Fibroblast of skin of right biceps (primary cell): ENCODE measurements around the gene CCDC144A.
A peak's percentile ranks its signal among the peaks of the same experiment; 100 is the strongest.
"Not testable (repeated sequence)": the region's sequence is repeated elsewhere in the genome, so short reads cannot be mapped to it uniquely, and the experiment has no call there.

Source experiments
- DNase-seq: peaks from one replicate; pipeline ENCODE4 v3.0.0-alpha.2; 2013

CCDC144A gene

DNA sequence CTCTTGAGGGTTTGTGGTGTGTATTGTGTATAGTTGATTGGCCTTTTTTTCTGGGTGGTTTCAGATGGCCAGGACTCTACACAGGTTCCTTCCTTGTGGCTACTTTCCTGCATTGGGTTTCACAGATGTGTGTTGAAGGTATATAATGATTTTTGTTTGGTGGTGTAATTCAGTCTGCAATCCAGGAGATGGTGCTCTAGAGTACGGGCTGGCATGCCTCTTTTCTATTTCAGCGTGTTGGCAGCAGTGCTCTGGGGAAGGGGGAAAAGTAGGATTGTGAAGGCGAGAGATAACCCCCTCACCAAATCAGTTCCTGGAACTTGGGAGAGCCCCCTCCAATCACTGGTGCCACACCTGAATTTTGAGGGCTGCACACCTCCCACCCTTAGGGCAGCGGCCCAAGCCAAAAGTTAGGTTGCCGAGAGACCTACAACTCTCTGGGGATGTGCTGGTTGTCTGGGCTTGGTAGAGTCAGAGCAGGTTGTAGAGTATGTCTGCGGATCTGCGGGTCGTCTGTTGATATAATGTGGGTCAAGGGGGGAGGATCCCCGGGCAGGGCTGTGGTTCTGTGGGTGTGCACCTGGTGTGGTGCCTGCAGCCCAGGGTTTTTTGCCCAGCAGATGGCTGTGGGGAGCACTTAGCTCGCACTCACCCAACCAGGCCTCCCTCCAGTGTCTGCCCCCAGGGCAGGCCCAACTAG lies 61.3 kb downstream of the CCDC144A start:
- DNase-seq, result peak; percentile 8

DNA sequence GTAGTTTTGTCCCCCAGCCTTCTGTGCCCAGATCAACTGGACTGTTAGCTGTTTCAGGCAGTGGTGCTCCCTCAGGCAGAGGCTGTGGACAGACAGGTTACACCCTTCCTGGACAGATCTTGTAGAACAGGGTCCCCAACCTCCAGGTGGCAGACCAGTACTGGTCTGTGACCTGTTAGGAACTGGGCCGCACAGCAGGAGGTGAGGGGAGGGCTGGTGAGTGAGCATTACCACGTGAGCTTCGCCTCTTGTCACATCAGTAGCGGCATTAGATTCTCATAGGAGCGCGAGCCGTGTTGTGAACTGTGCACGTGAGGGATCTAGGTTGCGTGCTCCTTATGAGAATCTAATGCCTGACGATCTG lies 61.9 kb downstream of the CCDC144A start:
- not testable (repeated sequence) for DNase-seq

DNA sequence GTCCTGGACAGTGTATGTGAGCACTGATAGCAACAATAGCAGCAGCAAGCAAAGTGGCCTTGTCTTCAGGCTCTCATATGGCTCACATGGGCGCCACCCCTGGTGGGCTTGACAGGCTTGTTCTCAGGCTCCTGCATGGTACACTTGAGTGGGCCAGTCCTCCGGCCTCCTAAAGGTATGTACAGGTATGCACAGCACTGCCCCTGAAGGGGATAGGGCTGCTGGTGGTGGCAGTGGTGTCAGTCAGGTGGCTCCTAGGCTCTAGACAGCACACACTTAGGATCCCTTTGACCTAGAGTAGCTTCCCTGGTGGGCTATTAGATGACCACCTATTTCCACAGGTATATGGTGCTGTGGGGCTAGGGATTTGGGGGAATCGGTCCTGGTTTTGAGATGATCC lies 67.5 kb downstream of the CCDC144A start:
- not testable (repeated sequence) for DNase-seq

DNA sequence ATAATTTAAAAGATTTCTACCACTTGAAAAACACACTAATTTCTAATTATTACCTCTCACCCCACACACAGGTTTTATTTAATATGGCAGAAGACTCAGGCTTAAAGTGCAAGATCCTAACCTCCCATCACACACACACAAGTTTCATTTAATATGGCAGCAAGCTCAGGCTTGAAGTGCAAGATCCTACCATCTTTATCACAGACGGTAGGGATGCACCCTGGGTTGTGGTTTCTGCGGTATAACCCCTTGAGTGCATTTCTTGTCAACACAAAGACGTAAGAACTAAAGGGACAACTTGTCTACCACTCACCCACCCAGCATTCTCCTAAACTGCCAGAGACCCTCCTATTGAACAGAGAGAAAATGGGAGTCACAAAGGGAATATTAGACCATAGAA lies 68.1 kb downstream of the CCDC144A start:
- DNase-seq, result not testable (repeated sequence)

- DNase-seq, result not testable (repeated sequence)
Observed at GRCh38 chr17:16768290-16769175, 78.5 kb downstream of the CCDC144A start.

- DNase-seq, result not testable (repeated sequence)
Observed at GRCh38 chr17:16772394-16773145, 82.5 kb downstream of the CCDC144A start.

DNA sequence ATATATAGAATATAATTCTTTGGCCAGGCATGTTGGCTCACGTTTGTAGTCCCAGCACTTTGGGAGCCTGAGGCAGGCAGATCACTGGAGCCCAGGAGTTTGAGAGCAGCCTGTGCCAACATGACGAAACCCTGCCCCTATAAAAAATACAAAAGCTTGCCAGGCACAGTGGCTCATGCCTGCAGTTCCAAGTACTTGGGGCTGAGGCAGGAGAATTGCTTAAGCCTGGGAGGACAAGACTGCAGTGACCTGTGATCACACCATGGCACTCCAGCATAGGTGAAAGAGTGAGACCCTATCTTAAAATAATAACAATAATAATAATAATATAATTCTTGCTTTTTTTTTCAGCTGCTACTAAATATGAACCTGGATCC lies 83.1 kb downstream of the CCDC144A start:
- DNase-seq, result not testable (repeated sequence)

DNA sequence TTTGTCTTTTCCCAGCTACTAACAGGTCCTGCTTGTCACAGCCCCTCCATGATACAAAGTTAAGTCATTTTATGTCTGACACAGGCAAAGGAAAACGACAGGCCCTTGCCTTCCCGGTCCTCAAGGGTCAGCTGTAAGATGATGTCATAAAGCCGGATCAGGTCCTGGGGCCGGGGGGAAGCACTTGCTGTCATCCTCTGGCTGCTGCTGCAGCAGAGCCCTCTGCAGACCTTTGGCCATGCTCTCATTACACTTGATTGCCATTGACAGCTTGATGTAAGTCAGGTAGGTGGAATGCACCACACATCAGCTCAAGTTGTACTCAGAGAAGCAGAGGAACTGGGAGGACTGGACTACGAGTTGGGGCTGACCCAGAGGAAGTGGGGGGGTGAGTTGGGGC lies 97.8 kb downstream of the CCDC144A start:
- not testable (repeated sequence) for DNase-seq

- DNase-seq, result not testable (repeated sequence)
Observed at GRCh38 chr17:16788889-16789536, 99.0 kb downstream of the CCDC144A start.

DNA sequence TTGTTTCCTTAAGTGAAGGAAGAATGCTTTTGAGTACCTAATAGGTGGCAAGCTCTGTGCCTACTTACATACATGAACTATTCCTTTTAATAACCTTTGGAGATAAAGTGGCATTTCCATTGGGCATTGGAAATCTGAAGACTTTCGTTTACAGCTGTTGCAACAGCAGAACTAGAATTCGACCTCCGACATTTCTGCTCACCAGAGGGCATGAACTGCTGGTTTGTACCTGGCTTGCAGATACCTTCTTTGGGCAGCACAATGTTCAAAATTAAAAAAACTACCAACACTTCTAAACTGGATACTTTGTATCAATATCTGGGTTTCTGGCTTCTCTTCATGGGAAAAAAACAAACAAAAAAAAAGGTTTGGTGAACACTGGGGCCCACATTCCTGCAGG lies 99.6 kb downstream of the CCDC144A start:
- not testable (repeated sequence) for DNase-seq

DNA sequence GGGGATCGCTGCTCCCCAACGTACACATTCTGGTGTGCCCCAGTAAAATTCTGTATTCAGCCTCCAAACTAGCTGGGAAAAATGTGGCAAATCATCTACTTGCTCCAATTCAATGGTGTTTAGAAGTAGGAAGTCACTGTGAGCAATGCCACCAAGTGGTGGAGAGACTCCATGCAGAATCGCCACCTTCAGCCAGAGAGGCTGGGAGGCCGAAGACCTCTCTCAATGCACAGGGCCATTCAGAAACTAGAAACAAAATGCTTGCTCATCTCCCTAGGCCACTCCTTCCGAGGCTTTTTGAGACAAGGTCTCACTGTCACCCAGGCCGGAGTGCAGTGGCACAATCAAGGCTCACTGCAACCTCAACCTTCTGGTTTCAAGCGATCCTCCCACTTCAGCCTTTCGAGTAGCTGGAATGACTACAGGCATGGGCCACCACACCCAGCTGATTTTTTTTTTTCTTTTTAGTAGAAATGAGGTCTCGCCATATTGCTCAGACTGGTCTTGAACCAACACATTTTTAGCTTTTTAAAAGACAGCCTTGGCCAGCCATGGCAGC lies 100.4 kb downstream of the CCDC144A start:
- not testable (repeated sequence) for DNase-seq

- not testable (repeated sequence) for DNase-seq
Observed at GRCh38 chr17:16794215-16794614, 104.2 kb downstream of the CCDC144A start.

DNA sequence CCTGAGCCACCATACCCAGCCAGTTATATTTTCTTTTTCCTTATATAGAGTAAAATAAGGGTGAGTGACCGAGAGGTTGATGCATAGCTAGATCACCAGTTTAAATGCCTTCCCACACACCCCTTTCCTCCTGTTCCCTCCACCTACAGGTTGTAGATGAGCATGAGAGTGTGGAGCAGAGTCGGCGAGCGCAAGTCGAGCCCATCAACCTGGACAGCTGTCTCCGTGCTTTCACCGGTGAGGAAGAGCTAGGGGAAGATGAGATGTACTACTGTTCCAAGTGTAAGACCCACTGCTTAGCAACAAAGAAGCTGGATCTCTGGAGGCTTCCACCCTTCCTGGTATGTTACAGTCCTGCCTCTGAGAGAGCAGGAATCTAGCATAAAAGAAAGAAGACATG lies 105.9 kb downstream of the CCDC144A start:
- DNase-seq, result not testable (repeated sequence)

- DNase-seq, result not testable (repeated sequence)
Observed at GRCh38 chr17:16804851-16805250, 114.8 kb downstream of the CCDC144A start.

GRCh38 chr17:16806599-16806998 lies 116.6 kb downstream of the CCDC144A start:
- DNase-seq, result not testable (repeated sequence)

- DNase-seq, result not testable (repeated sequence)
Observed at GRCh38 chr17:16807620-16808019, 117.6 kb downstream of the CCDC144A start.

GRCh38 chr17:16810236-16810635 lies 120.2 kb downstream of the CCDC144A start:
- not testable (repeated sequence) for DNase-seq

DNA sequence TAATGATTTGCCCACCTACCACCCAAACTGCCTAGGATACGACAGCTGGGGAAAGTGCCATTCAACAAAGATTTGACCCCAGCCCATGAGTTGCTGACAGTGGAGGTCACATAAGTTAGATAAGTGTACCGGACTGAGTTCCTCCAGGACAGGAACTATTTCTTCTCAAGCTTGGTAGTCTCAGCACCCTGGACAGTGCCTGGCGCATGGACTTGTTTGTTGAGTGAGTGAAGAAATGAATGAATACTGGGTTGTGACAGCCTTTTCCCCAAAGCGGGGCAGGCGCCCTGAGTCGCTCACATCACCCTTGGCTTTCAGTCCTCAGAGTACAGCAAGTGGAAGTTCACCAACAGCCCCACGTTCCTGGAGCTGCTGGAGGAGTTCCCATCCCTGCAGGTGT lies 122.1 kb downstream of the CCDC144A start:
- peak; percentile 33 for DNase-seq

GRCh38 chr17:16814439-16814838 lies 124.4 kb downstream of the CCDC144A start:
- no peak for DNase-seq

GRCh38 chr17:16817201-16817600 lies 127.2 kb downstream of the CCDC144A start:
- no peak for DNase-seq

DNA sequence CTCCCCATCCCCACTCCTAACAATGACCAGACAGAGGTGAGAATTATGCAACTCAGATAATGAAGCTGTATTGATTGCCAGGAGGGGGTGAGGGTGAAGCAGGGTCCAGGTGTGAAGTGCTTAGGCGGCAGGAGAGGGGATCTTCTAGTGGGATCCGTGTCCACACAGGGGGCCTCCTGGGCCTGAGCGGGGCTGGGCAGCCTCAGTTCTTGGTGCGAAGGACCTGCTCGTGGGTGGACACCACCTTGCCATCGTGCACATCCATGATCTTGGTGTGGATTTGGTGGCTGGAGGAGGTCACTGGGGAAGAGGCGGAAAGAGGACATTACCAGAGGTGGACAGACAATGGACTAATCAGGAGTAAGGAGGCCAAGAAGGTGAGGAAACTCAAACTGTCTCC lies 127.9 kb downstream of the CCDC144A start:
- DNase-seq, result not testable (repeated sequence)

DNA sequence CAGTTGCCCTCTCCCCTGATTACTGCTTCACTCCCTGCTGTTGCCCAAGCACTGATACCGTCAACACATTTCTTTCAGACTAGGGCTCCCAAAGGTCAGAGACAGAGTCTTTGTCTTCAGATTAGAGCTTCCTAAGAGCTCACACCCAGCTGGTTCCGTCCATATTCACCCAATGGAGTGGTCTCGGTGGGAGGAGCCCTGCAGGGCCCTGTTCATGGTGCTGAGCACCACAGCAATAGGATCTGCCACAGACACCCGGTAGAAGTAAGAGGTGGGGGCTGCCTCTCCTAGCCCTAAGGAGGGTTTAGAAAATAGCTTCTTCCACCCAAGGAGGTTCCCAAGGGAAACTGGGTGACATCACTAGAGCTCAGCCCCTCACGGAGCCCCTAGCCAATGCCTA lies 128.3 kb downstream of the CCDC144A start:
- no peak for DNase-seq
